H9 (cell line): ENCODE results near the gene CSNK1G1. TPM values are rescaled to one million over a fixed set of nuclear protein-coding genes. Genes with fewer than 3 reads are reported as not detected.
A peak's percentile ranks its signal among the peaks of the same experiment; 100 is the strongest.

Source experiments
- DNase-seq: peaks from one replicate; pipeline ENCODE4 v3.0.0-alpha.2; 2017
- H2AFZ ChIP-seq: one replicate; pipeline ENCODE4 v1.6.1; 2013; ENCODE audit warnings: mild to moderate bottlenecking, low read length, control low read depth, moderate library complexity
- H2AK5ac ChIP-seq: 2 replicates; pipeline ENCODE4 v1.6.1; 2013; ENCODE audit warnings: low read length, control low read depth, mixed read lengths; ENCODE audit not compliant: insufficient read length
- H2BK120ac ChIP-seq: one replicate; pipeline ENCODE4 v1.6.1; 2013; ENCODE audit warnings: low read depth, mild to moderate bottlenecking, low read length, control low read depth, inconsistent platforms; ENCODE audit not compliant: poor library complexity, severe bottlenecking
- H2BK12ac ChIP-seq: 2 replicates; pipeline ENCODE4 v1.6.1; 2013; ENCODE audit warnings: low read length, control low read depth, mixed read lengths, low read depth; ENCODE audit not compliant: insufficient read length
- H2BK15ac ChIP-seq: 2 replicates; pipeline ENCODE4 v1.6.1; 2013; ENCODE audit warnings: low read depth, low read length, control low read depth
- H2BK20ac ChIP-seq: one replicate; pipeline ENCODE4 v1.6.1; 2013; ENCODE audit warnings: low read depth, mild to moderate bottlenecking, low read length, control low read depth, inconsistent platforms; ENCODE audit not compliant: poor library complexity, severe bottlenecking
- H2BK5ac ChIP-seq: 2 replicates; pipeline ENCODE4 v1.6.1; 2013; ENCODE audit warnings: low read length, control low read depth, mixed read lengths; ENCODE audit not compliant: insufficient read length
- H3K14ac ChIP-seq: 2 replicates; pipeline ENCODE4 v1.6.1; 2013; ENCODE audit warnings: low read length, control low read depth; ENCODE audit not compliant: insufficient read depth
- H3K18ac ChIP-seq: 2 replicates; pipeline ENCODE4 v1.6.1; 2013; ENCODE audit warnings: low read depth, mild to moderate bottlenecking, mixed read lengths, low read length, control low read depth; ENCODE audit not compliant: insufficient read length
- H3K23ac ChIP-seq: 2 replicates; pipeline ENCODE4 v1.6.1; 2013; ENCODE audit warnings: low read length, control low read depth, mixed read lengths, low read depth; ENCODE audit not compliant: insufficient read length
- H3K23me2 ChIP-seq: 2 replicates; pipeline ENCODE4 v1.6.1; 2013; ENCODE audit warnings: low read depth, mild to moderate bottlenecking, mixed read lengths, low read length, control low read depth; ENCODE audit not compliant: insufficient read length, poor library complexity, severe bottlenecking
- H3K27ac ChIP-seq: 2 replicates; pipeline ENCODE4 v1.5.1; 2013; ENCODE audit warnings: low read length, control low read depth, mixed read lengths, low read depth; ENCODE audit not compliant: insufficient read length
- H3K27me3 ChIP-seq: 2 replicates; pipeline ENCODE4 v1.6.1; 2013; ENCODE audit warnings: low read length, control low read depth, inconsistent platforms; ENCODE audit not compliant: insufficient read depth
- H3K4ac ChIP-seq: 2 replicates; pipeline ENCODE4 v1.6.1; 2013; ENCODE audit warnings: low read depth, mild to moderate bottlenecking, control low read depth, inconsistent platforms, low read length, moderate library complexity
- H3K4me1 ChIP-seq: 2 replicates; pipeline ENCODE4 v1.6.1; 2013; ENCODE audit warnings: low read length, control low read depth, inconsistent platforms; ENCODE audit not compliant: insufficient read depth
- H3K4me2 ChIP-seq: 2 replicates; pipeline ENCODE4 v1.6.1; 2013; ENCODE audit warnings: low read length, control low read depth, mixed read lengths; ENCODE audit not compliant: insufficient read length, insufficient read depth
- H3K56ac ChIP-seq: 2 replicates; pipeline ENCODE4 v1.6.1; 2013; ENCODE audit warnings: low read depth, mild to moderate bottlenecking, mixed read lengths, low read length, control low read depth; ENCODE audit not compliant: insufficient read length
- H3K79me1 ChIP-seq: 2 replicates; pipeline ENCODE4 v1.6.1; 2013; ENCODE audit warnings: low read depth, mild to moderate bottlenecking, moderate library complexity, low read length, control low read depth, inconsistent platforms; ENCODE audit not compliant: insufficient read depth, poor library complexity, severe bottlenecking
- H3K79me2 ChIP-seq: 2 replicates; pipeline ENCODE4 v1.6.1; 2013; ENCODE audit warnings: low read length, control low read depth, inconsistent platforms; ENCODE audit not compliant: insufficient read depth
- H3K9ac ChIP-seq: 2 replicates; pipeline ENCODE4 v1.6.1; 2013; ENCODE audit warnings: low read length, control low read depth, mixed read lengths; ENCODE audit not compliant: insufficient read length; ENCODE audit errors: extremely low read depth
- H3K9me3 ChIP-seq: one replicate; pipeline ENCODE4 v1.6.1; 2013; ENCODE audit warnings: low read depth, low read length, inconsistent platforms; ENCODE audit not compliant: control insufficient read depth
- H3T11ph ChIP-seq: one replicate; pipeline ENCODE4 v1.6.1; 2013; ENCODE audit warnings: mild to moderate bottlenecking, low read length, control low read depth, inconsistent platforms
- H4K20me1 ChIP-seq: one replicate; pipeline ENCODE4 v1.6.1; 2013; ENCODE audit not compliant: control insufficient read depth, insufficient read length, insufficient read depth
- H4K5ac ChIP-seq: 2 replicates; pipeline ENCODE4 v1.6.1; 2013; ENCODE audit warnings: low read depth, mild to moderate bottlenecking, mixed read lengths, low read length, control low read depth; ENCODE audit not compliant: insufficient read length
- H4K8ac ChIP-seq: replicated peaks from 2 replicates; pipeline ENCODE4 v1.6.1; 2013; ENCODE audit warnings: low read length, control low read depth, mixed read lengths, low read depth; ENCODE audit not compliant: insufficient read length
- H4K91ac ChIP-seq: 2 replicates; pipeline ENCODE4 v1.6.1; 2013; ENCODE audit warnings: low read depth, mild to moderate bottlenecking, moderate library complexity, mixed read lengths, low read length, control low read depth; ENCODE audit not compliant: insufficient read length
- H3K27ac Mint-ChIP-seq, 3 experiments: 2 replicates in 2 of 3; 3 replicates in 1 of 3; pipeline ENCODE4 v1.8.0; 2020 to 2021; ENCODE audit warnings: mixed read lengths in 3 of 3, mild to moderate bottlenecking in 1 of 3, moderate library complexity in 1 of 3
- H3K27me3 Mint-ChIP-seq: 2 replicates; pipeline ENCODE4 v1.8.0; 2021; ENCODE audit warnings: low read depth, mild to moderate bottlenecking, moderate library complexity, mixed read lengths
- H3K36me3 Mint-ChIP-seq, 3 experiments: 2 replicates in 2 of 3; 3 replicates in 1 of 3; pipeline ENCODE4 v1.8.0; 2020 to 2021; ENCODE audit warnings: low read depth in 3 of 3, mixed read lengths in 3 of 3; ENCODE audit not compliant: insufficient read depth in 1 of 3
- H3K4me1 Mint-ChIP-seq, 2 experiments: 2 replicates each; pipeline ENCODE4 v1.8.0; 2020; ENCODE audit warnings: mixed read lengths in 2 of 2
- H3K4me3 Mint-ChIP-seq, 2 experiments: 2 replicates in 1 of 2; 3 replicates in 1 of 2; pipeline ENCODE4 v1.8.0; 2020 to 2021; ENCODE audit warnings: mild to moderate bottlenecking in 2 of 2, mixed read lengths in 2 of 2, moderate library complexity in 1 of 2
- H3K9me3 Mint-ChIP-seq, 2 experiments: 2 replicates in 1 of 2; 3 replicates in 1 of 2; pipeline ENCODE4 v1.8.0; 2020; ENCODE audit warnings: mild to moderate bottlenecking in 2 of 2, mixed read lengths in 2 of 2, moderate library complexity in 1 of 2
- CTCF ChIP-seq: fragments of 200-600 bp; sonication (generic); conservative IDR thresholded peaks from 3 replicates; pipeline ENCODE4 v1.8.0; 2021; ENCODE audit warnings: antibody characterized with exemption, mild to moderate bottlenecking
- total RNA-seq: library from RNA; stranded (reverse); gene quantifications from 2 replicates; pipeline ENCODE4 v1.2.1, GENCODE V29; 2021

CSNK1G1 gene
- total RNA-seq, 1 experiment from 2014 or later: 17.1 TPM

- H2BK120ac ChIP-seq: no peak overlapping the region
- no peak overlapping the region for H2BK15ac ChIP-seq
- no peak overlapping the region for H3K18ac ChIP-seq
- H2BK12ac ChIP-seq: no peak overlapping the region
- H3K27me3 ChIP-seq: no peaks in the 10 kb centered on the region
- H4K8ac ChIP-seq: no peak overlapping the region
- H3K56ac ChIP-seq: no peak overlapping the region
- no peaks in the 10 kb centered on the region for H3K9me3 Mint-ChIP-seq
- H3K23me2 ChIP-seq: no peaks in the 10 kb centered on the region
- no peak for TF ChIP-seq CTCF
- no peak overlapping the region for H3T11ph ChIP-seq
- no peak overlapping the region for H4K5ac ChIP-seq
- no peak overlapping the region for H2AFZ ChIP-seq
- H3K23ac ChIP-seq: no peak overlapping the region
- peaks cover 9 to 12% of the 10 kb centered on the region in 2 experiments for H3K4me1 Mint-ChIP-seq
- no peak overlapping the region for H4K91ac ChIP-seq
- H3K27me3 Mint-ChIP-seq: no peaks in the 10 kb centered on the region
- H3K14ac ChIP-seq: no peak overlapping the region
- H4K20me1 ChIP-seq: no peaks in the 10 kb centered on the region
- H2BK20ac ChIP-seq: no peak overlapping the region
- H3K9ac ChIP-seq: no peak overlapping the region
- peak overlapping the region in 2 of 3 experiments; percentile 24 to 77; a peak in 6 of 7 replicates for H3K27ac Mint-ChIP-seq
- H3K4me1 ChIP-seq: no peaks in the 10 kb centered on the region
- no peaks in the 10 kb centered on the region for H3K79me2 ChIP-seq
- no peak for DNase-seq
- no peak overlapping the region for H2AK5ac ChIP-seq
- H3K79me1 ChIP-seq: no peaks in the 10 kb centered on the region
- no peak overlapping the region for H2BK5ac ChIP-seq
- no peak overlapping the region for H3K4me3 Mint-ChIP-seq
- H3K36me3 Mint-ChIP-seq: peaks cover 2 to 23% (median 15%) of the 10 kb centered on the region in 3 experiments; a peak in 6 of 7 replicates
- no peak overlapping the region for H3K4ac ChIP-seq
- H3K27ac ChIP-seq: no peak overlapping the region
- no peaks in the 10 kb centered on the region for H3K9me3 ChIP-seq
- no peak overlapping the region for H3K4me2 ChIP-seq
Measured at GRCh38 chr15:64343222-64343621, 12.8 kb downstream of the CSNK1G1 start.
